GM19239 (cell line): Measurements from ENCODE around the gene OMP.
"Not testable (repeated sequence)": the region's sequence is repeated elsewhere in the genome, so short reads cannot be mapped to it uniquely, and the experiment has no call there.

Experiments used
- DNase-seq: peaks from one replicate; pipeline ENCODE4 v3.0.0; 2011; ENCODE audit warnings: low spot score; ENCODE audit not compliant: insufficient read length
- FAIRE-seq: peaks from 2 replicates; lab custom pipeline; 2011; peaks lifted over from hg19 to GRCh38; lab: Jason Lieb, UNC

OMP gene, protein sequence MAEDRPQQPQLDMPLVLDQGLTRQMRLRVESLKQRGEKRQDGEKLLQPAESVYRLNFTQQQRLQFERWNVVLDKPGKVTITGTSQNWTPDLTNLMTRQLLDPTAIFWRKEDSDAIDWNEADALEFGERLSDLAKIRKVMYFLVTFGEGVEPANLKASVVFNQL

DNA sequence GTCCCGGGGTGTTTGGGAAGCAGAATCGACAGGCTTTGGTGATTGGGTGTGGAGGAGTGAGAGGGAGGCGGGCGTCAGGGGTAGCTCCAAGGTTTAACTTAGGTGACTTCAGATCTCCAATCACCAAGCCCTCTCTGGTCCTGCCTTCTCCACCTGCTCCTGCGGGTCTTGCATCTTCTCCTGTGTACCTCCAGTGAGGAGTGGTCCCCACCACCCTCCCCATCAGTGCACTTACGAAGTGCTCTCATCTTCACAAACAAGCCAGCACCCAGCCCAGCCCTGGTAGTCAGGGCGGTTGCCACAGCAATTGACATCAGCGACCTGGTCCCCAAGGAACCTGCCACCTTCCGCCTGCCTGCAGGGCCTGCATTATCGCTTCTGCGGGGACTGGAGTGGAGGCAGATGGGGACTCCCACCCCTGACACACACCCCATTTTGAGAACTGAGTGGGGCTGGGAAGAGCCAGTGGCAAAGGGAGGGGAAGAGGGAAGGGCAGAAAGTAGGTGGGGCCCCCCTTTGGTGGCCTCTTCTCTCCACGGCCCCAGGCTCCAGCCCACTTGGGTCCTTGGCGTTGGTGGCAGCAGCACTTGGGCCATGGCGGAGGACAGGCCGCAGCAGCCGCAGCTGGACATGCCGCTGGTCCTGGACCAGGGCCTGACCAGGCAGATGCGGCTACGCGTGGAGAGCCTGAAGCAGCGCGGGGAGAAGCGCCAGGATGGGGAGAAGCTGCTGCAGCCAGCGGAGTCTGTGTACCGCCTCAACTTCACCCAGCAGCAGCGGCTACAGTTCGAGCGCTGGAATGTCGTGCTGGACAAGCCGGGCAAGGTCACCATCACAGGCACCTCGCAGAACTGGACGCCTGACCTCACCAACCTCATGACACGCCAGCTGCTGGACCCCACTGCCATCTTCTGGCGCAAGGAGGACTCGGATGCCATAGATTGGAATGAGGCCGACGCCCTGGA, at the start of gene OMP:
TSS of gene OMP (plus strand) at position 595 of the 965 bp plus-strand sequence. CDS start at position 595, 0 bp downstream.
- FAIRE-seq (no peak), DNase-seq (no peak)

DNA sequence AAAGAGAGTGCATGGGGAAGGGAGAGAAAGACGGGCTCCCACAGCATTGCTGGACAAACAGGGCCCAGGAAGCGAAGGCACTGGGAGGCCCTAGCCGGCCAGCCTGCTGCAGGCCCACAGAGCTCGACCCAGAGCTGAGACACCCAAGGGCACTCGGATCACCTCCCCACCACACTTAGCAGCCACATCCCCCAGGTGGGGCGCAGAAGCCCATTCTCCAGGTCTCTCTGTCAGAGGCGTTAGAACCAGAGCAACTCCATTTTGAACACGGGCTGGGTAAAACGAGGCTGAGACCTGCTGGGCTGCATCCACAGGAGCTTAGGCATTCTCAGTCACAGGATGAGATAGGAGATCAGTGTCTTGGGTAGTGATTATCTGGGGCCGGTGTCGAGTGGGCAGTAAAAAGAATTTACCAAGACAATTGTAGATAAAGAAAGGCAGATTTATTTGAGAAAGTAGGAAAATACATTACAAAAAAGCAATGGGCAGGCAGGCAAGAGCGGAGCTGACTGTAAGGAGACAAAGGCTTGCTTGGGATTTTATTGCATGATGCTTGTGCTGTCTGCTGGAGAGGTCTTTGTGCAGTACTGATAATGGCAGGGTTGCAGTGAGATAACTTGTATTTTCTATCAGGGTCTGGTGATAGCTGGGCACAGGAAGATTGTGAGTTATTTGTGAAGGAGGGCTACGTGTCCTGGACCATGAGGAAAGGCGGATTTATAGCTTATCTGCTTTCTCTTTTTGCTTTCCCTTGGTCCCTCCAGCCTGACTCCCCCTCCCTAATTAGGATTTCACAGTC, 49.2 kb upstream of the OMP start:
- FAIRE-seq: no peak

DNA sequence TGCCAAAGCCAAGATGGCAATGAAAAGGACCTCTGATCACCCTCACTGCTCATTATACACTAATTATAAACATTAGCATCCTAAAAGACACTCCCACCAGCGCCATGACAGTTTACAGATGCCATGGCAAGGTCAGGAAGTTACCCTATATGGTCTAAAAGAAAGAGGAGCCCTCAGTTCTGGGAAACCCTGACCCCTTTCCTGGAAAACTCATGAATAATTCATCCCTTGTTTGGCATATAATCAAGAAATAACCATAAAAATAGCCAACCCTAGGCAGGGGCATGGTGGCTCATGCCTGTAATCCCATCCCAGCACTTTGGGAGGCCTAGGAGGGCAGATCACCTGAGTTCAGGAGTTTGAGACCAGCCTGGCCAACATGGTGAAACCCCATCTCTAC, 48.6 kb upstream of the OMP start:
- FAIRE-seq (no peak), DNase-seq (no peak)

More for the DNA sequence above, 49.2 kb upstream of the OMP start:
- DNase-seq: no peak

DNA sequence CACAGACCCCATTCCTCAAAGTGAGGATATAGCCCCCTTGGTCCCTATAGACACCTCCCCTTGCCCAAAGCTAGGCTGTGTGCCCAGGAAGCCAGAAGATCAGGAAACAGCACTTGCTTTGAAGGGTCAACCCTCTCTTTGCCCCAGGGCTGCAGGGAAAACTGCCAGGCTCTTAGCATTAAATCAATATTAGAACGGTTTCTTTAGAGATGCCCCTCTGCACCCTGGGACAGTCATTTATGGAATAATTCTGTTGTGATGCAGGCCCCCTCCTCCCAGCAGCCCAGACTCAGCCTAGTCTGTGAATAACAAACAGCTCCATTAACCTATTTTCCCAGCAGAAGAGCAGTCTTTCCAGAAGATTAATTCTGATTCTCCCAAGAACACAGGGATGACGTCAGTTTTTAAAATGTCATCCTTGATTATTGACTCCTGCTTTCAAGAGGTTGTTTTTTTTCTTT, 47.5 kb upstream of the OMP start:
- FAIRE-seq (no peak), DNase-seq (no peak)

DNA sequence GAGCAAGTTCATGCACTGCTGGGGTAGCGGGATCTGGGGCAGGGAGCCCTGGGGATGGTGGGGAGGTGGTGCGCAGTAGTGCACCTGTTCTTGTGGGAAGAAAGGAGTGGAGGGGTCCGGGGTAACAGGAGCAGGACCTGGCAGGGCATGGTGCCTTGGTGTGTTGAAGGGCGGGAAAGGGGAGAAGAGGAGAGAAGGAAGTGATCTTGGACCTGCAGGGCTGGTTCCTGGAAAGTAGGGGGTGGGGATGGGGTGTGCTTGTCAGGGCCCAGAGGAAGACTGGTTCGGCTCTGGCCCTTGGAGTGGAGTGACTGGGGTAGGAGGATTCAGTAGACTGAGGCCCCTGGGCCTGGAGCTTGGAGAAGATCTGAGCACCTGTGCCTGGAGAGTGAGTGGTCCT, 46.7 kb upstream of the OMP start:
- no peak for DNase-seq
- FAIRE-seq: no peak

DNA sequence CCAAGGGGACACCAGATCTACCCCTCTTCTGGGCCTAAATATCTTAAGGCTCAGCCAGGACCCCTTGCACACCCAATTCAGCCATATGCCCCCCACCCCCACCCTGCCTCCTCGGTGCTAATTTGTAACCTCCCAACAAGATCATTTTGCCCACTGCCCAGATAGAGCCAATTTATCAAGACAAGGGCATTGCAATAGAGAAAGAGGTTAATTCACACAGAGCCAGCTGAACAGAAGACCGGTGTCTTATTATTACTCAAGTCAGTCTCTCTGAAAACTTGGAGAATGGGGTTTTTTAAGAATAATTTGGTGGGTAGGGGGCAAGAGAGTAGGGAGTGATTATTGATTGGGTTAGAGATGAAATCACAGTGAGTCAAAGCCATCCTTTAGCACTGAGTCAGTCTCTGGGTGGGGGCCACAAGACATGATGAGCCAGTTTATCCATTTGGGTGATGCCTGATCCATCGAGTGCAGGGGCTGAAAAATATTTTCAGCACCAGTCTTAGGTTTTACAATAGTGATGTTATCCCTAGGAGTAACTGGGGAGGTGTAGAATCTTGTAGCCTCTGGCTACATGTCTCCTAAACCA, 45.7 kb upstream of the OMP start:
- FAIRE-seq (no peak), DNase-seq (no peak)

DNA sequence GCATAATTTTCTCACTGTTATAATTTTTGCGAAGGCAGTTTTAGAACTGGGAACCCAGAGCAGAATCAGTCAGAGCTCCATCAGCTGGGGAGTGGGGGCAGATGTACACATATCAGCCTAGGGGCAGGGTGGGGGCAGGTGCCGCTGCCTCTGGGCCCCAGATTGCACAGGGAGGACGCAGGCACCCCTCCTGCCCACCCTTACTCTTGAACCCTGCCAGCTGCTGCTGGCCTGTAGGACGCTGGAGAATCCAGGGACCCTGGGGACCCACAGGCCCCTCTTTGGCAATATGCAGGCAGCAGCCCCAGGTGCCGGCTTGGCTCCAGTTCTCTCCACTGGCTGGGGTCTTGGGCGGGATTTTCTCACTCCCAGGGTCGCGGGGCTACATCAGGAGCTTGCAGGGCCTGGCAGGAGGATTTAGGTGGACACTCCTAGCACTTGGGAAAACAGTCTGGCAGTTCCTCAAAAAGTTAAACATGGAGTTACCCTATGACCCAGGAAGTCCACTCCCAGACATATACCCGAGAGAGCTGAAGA, 44.6 kb upstream of the OMP start:
- FAIRE-seq (no peak), DNase-seq (no peak)

DNA sequence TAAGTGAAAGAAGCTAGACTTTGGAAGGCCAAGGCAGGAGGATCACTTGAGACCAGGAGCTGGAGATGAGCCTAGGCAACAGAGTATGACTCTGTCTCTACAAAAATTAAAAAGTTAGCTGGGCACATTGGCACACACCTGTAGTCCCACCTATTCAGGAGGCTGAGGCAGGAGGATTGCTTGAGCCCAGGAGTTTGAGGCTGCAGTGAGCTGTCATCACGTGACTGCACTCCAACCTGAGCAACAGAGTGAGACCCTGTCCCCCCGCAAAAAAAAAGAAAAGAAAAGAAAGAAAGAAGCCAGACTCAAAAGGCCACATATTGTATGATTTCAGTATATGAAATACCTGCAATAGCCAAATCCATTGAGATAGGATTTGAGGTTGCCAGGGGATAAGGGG, 43.7 kb upstream of the OMP start:
- FAIRE-seq (no peak), DNase-seq (no peak)

DNA sequence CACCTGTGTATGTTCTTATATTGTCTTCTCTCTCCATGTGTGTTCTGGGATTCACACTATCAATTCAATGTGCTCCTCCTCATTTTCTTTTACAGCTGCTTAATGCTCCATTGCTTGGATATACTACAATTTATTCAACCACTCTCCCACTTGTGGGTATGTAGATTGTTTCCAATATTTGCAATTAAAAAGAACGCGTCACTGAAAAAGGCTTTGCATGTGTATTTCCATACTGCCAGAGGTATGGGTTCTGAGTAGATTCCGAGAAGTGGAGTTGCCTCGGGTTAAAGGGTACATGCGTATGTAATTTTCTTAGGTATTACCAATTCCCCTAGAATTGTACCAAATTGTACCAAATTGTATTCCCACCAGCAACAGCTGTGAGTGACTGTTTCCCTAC, 42.8 kb upstream of the OMP start:
- FAIRE-seq (no peak), DNase-seq (no peak)

DNA sequence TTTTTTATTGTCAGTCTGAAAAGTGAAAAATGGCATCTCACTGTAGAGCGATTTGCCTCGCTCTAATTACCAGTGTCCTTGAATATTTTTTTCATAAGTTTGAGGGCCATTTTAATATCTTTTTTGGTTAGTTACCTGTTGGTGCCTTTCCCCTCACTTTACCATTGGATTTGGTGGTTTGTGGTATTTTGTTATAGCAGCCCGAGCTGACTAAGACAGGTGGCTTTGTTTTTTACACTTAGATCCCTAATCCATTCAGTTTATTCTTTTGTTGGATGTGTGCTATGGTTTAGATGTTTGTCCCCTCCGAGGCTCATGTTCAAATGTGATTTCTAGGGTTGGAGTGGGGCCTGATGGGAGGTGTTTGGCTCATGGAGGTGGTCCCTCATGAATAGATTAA, 42.4 kb upstream of the OMP start:
- DNase-seq: no peak
- FAIRE-seq: no peak

DNA sequence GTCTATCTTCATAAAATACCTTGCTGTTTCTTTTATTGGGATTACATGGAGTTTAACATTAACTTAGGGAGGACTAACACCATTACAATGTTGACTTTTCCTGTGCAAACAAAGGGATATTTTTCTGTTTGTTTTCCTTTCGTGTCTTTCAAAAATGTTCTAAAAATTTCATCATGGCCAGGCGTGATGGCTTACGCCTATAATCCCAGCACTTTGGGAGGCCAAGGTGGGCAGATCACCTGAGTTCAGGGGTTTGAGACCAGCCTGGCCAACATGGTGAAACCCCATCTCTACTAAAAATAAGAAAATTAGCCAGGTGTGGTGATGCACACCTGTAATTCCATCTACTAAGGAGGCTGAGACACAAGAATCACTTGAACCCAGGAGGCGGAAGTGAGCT, 41.4 kb upstream of the OMP start:
- FAIRE-seq: not testable (repeated sequence)

DNA sequence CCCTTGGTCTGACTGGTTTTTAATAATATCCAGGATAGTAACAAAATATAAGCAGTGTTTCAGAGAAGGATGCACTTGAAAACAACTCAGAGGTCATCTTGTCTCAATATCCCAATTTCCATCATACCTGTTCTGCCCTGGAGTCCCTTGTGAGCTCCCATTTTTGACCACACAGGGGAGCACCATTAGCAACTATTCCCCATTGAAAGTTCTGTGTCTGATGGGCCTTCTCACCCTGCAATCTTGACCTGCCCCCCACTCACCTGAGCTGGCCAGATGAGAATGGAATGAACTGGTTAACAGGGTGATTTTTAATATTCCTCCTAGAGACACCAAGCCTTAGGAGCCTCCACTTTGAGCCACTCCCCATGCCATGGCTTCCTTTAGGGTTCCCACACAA, 39.7 kb upstream of the OMP start:
- no peak for FAIRE-seq

More for the DNA sequence above, 41.4 kb upstream of the OMP start:
- DNase-seq: not testable (repeated sequence)

DNA sequence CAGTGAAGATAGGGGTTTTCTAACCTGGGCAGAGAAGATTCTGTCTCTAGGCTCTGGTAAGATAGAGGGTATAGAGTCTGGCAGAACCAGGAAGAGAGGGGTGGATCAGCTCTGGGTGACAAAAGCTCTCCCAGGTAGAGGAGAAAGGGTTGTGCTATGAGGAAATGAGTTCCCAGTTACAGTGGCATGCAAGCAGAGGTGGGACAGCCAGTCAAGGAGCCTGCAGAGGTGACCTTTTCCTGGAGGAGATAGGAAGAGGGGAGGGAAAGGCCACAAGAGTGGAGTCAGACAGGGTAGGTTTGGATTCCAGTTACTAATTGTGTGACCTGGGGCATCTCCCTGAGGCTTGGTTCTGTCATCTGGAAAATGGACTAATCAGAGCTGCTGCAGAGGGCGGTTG, 39.2 kb upstream of the OMP start:
- DNase-seq (no peak), FAIRE-seq (no peak)

More for the DNA sequence above, 39.7 kb upstream of the OMP start:
- no peak for DNase-seq

DNA sequence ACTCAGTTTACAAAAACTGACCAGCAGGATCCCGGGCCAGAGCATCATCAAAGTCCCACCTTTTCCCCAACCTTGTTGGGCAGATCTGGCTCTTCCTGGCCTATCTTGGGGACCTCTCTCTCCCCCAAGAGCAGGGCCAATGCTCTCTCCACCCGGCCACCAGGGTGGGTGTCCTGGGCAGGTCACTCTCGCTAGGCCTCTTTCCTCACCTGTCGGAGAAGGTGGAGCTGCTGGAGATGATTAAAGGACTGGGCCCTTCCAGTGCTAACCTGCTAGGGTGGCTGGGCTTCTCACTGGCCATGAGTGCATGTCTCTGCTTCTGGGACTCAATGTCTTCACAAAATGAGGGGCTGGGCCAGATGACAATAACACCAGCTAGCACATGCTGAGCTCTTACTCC, 38.8 kb upstream of the OMP start:
- FAIRE-seq (no peak), DNase-seq (no peak)

DNA sequence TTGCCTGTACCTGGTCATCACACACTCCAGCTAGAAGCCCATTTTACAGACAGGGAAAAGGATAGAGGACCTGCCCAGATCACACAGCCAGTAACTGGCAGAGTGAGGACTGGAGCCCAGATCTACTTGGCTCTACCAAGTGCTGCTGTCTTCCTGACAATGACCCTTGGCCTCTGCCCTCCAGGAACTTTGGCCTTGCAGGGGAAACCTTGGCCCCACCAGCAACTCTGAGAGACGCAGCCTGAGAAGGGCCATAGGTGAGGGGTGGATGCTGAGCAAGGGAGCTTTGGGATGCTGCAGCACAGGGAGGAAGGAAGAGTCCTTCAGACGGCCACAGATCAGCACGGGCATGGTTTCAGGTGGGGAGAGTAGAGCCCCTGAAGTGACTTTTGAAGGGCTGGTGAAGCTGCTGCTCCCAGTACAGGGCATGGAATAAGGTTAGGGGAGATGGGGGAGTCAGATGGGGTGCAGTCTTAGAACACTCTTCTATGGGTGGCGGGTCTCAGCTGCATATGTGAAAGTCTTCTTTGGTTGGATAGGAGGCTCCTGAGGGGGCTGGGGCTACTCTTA, 37.9 kb upstream of the OMP start:
- no peak for DNase-seq
- FAIRE-seq: no peak

DNA sequence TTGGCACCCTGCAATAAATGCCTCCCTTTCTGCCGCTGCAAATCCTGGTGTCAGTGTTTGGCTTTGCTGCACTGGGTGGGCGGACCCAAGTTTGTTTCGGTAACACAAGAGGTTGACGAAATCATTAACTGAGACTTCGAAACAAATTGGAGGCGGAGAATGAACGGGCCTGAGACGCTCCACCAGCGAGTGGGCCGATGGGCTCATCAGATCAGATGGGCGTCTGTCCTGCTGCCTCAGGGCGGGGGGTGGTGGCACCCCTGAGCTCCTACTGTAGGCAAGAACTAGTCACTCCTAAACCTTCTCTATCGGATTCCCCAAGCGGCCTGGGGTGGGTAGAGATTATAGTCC, 36.8 kb upstream of the OMP start:
- no peak for DNase-seq
- peak; percentile 84 for FAIRE-seq

DNA sequence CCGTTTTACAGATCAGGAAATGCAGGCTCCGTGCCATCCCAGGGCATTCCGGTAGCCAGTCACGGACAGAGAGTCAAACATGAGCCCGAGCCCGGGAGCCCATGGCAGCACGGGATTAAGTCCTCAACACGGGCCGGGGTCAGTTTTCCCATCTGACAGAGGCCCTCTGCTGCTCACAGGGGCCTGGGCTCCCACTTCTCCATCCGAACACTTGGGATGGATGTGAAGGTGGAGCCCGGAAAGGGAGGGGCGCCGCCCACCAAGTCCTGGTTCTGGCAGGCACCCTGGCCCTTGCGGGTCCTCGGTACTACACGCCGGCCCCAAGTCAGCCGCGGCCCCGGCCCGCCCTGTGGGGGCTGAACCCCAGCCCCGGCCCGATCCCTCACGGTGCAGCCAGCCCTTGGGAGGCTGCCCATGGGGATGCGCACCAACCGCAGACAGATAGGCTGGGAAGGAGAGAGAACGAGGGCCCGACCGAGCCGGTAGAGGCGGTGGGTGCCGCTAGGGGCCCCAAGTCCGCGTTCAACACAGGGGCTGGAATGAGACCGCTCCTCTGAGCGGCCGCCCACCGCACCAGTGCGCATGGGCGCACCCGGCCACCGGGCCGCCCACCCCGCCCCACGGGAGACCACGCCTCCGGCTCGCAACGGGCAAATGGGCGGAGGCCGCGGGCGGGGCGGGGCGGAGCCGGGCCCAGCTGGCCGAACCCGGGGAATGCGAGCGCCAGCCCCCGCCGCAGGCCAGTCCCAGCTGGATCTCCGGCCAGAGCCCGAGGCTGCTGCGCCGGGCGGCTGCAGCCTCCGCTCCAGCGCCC, 36.2 kb upstream of the OMP start, which contains the start of gene CAPN5:
TSS of gene CAPN5 (plus strand) at position 743 of the 814 bp plus-strand sequence. CDS start 17,916 bp downstream, outside the sequence.
- DNase-seq (peak; percentile 93), FAIRE-seq (peak; percentile 83)

DNA sequence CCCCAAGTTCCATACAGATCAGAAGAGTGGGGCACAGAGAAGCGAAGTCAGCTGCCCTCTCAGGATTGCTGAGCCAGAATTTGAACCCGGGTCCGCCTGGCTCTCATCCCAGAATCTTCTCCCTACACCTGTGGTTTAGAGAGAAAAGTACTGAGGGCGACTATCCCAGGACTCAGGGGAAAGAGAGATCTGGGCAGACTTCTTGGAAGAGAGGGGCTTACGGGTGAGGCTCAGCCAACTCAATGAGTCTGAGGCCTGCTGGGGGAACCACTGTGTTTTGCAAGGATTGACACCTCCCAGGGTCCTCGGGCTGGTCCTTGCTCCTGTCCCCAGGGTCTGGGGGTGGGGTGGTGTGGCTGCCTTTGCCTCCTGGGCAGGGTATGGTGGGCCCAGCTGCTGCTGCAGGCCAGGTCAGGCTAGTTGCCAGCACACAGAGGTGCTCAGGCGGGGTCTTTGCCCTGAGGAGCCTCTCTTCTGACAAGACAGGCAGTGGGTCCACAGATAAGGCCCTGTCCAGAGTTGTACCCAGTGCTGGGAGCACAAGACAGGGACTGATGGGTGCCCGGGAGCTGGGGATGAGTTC, 34.7 kb upstream of the OMP start:
- FAIRE-seq (no peak), DNase-seq (no peak)
